Thoracic aorta (tissue), 2 donors: ENCODE measurements around the gene PIP4P1. TPM values are rescaled to one million over a fixed set of nuclear protein-coding genes. Genes with fewer than 3 reads are reported as not detected.
A peak's percentile ranks its signal among the peaks of the same experiment; 100 is the strongest.

Source experiments
- ATAC-seq: fragments of 150-250 bp; one replicate; pipeline ENCODE4 v1.8.0; 2017; ENCODE audit warnings: low read depth; ENCODE audit not compliant: insufficient number of reproducible peaks, low FRiP score
- DNase-seq: peaks from one replicate; pipeline ENCODE4 v3.0.0-alpha.2; 2020; ENCODE audit warnings: low spot score
- H3K27ac ChIP-seq, 2 donors: fragments of 200-600 bp; sonication (generic); 1 replicate in 1 of 2; 2 replicates in 1 of 2; pipeline ENCODE4 v1.5.1; 2016; ENCODE audit warnings: mild to moderate bottlenecking in 2 of 2, moderate library complexity in 2 of 2
- H3K27me3 ChIP-seq: fragments of 200-600 bp; sonication (generic); replicated peaks from 2 replicates; pipeline ENCODE4 v1.6.0; 2016; ENCODE audit warnings: mild to moderate bottlenecking; ENCODE audit not compliant: insufficient read depth
- H3K36me3 ChIP-seq: fragments of 200-600 bp; sonication (generic); one replicate; pipeline ENCODE4 v1.5.1; 2016
- H3K4me1 ChIP-seq, 2 donors: fragments of 200-600 bp; sonication (generic); 1 replicate in 1 of 2; 2 replicates in 1 of 2; pipeline versions ENCODE4 v1.5.1 to v1.6.0; 2016; ENCODE audit warnings: low read depth in 2 of 2, mild to moderate bottlenecking in 1 of 2; ENCODE audit not compliant: control insufficient read depth in 1 of 2
- H3K4me3 ChIP-seq: fragments of 200-600 bp; sonication (generic); 2 replicates; pipeline ENCODE4 v1.5.1; 2016; ENCODE audit warnings: mild to moderate bottlenecking
- H3K9me3 ChIP-seq: fragments of 200-600 bp; sonication (generic); 2 replicates; pipeline ENCODE4 v1.5.1; 2016
- CTCF ChIP-seq: fragments of 200-600 bp; sonication (generic); IDR thresholded peaks from one replicate; pipeline ENCODE4 v1.5.1; 2019; ENCODE audit warnings: antibody characterized with exemption
- total RNA-seq, 2 donors: library from RNA; depleted of rRNA; stranded (reverse); fragments of >200 nt; gene quantifications; one replicate each; pipeline versions ENCODE4 v1.1.0 to v1.2.3, GENCODE V29; 2016

The PIP4P1 gene
- total RNA-seq, 2 donors from 2014 or later, result 11.6 to 13.8 TPM

GRCh38 chr14:20468764-20469241 is 7.6 kb upstream of the PIP4P1 start:
- peaks cover 5 to 13% of the 10 kb centered on the region in 2 donors for H3K4me1 ChIP-seq
- H3K27ac ChIP-seq, result peak overlapping the region; percentile 84 to 90
- ATAC-seq, result peak; percentile 5
- H3K27me3 ChIP-seq, result no peaks in the 10 kb centered on the region
- DNase-seq, result no peak
- no peak for TF ChIP-seq CTCF
- peak overlapping the region; percentile 90 for H3K4me3 ChIP-seq
- no peaks in the 10 kb centered on the region for H3K9me3 ChIP-seq
- no peaks in the 10 kb centered on the region for H3K36me3 ChIP-seq

GRCh38 chr14:20460458-20461224 is 593 bp downstream of the PIP4P1 start:
- no peak for ATAC-seq
- peaks cover 18 to 25% of the 10 kb centered on the region in 2 donors for H3K4me1 ChIP-seq

GRCh38 chr14:20458031-20458789 is 3.0 kb downstream of the PIP4P1 start:
- TF ChIP-seq CTCF, result no peak
- Histone ChIP-seq H3K9me3 (no peaks in the 10 kb centered on the region), H3K27me3 (no peaks in the 10 kb centered on the region), H3K27ac (no peak overlapping the region), H3K4me1 (peaks cover 29 to 35% of the 10 kb centered on the region in 2 donors), H3K4me3 (no peak overlapping the region), H3K36me3 (peaks cover 23% of the 10 kb centered on the region)
- DNase-seq (no peak), ATAC-seq (no peak)

More at GRCh38 chr14:20460458-20461224, 593 bp downstream of the PIP4P1 start:
- TF ChIP-seq CTCF, result no peak
- peaks cover 23% of the 10 kb centered on the region for H3K36me3 ChIP-seq
- no peaks in the 10 kb centered on the region for H3K27me3 ChIP-seq
- peak overlapping the region; percentile 66 to 84 for H3K27ac ChIP-seq
- no peak for DNase-seq
- peak overlapping the region; percentile 95 for H3K4me3 ChIP-seq
- H3K9me3 ChIP-seq, result no peaks in the 10 kb centered on the region

- H3K4me3 ChIP-seq, result no peak overlapping the region
- H3K9me3 ChIP-seq, result no peaks in the 10 kb centered on the region
- ATAC-seq (no peak), DNase-seq (no peak)
- peaks cover 32 to 37% of the 10 kb centered on the region in 2 donors for H3K4me1 ChIP-seq
- no peak for TF ChIP-seq CTCF
- no peak overlapping the region for H3K27ac ChIP-seq
- no peaks in the 10 kb centered on the region for H3K27me3 ChIP-seq
- H3K36me3 ChIP-seq, result peaks cover 26% of the 10 kb centered on the region
These were observed 4.3 kb downstream of the PIP4P1 start for GRCh38 chr14:20456971-20457370.
